ENCODE measurements around the gene CSF3R. TPM values are rescaled to one million over a fixed set of nuclear protein-coding genes. Genes with fewer than 3 reads are reported as not detected.
"Not testable (repeated sequence)": the region's sequence is repeated elsewhere in the genome, so short reads cannot be mapped to it uniquely, and the experiment has no call there.

The CSF3R gene
- total and polyA plus RNA-seq, 2 experiments from 2014 or later: 19.7 to 22.3 TPM

DNA sequence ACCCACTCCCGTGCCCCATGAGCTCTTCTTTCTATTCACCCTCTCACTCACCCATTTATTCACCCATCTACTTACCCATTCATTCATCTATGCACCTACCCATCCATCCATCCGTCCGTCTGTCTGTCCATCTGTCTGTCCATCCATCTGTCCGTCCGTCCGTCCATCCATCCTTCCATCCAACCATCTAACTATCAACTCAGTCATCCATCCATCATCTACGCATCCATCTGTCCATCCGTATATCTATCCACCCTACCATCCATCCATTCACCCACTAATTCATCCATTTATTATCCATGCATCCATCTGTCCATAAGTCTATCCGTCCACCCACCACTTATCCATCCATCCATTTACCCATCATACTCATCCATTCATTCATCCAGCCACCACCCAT, 10.8 kb upstream of the CSF3R start:
- 93% methylated on average over 9 of the region's 9 CpGs for WGBS (ENCODE audit: low lambda C conversion rate, missing lambda C conversion rate)
- H3K4me3 ChIP-seq: no peak overlapping the region
- no peaks in the 10 kb centered on the region for H3K9me2 ChIP-seq (replicated peaks; ENCODE audit: insufficient read depth)
- no peaks in the 10 kb centered on the region for H3K79me2 ChIP-seq
- no peaks in the 10 kb centered on the region for H4K20me1 ChIP-seq (ENCODE audit: insufficient read depth, poor library complexity, severe bottlenecking)
- no peak overlapping the region for H3K27ac ChIP-seq
- H3K27me3 ChIP-seq: no peaks in the 10 kb centered on the region
- no peaks in the 10 kb centered on the region for H3K9me3 ChIP-seq (ENCODE audit: low read depth)
- no peaks in the 10 kb centered on the region for H3K36me3 ChIP-seq (replicated peaks; ENCODE audit: insufficient read depth, low read depth)
- H3K4me1 ChIP-seq (ENCODE audit: insufficient read depth): peaks cover 10% of the 10 kb centered on the region
- no peak for DNase-seq (ENCODE audit: low spot score)
- H2AFZ ChIP-seq: no peak overlapping the region
- H3K4me2 ChIP-seq: no peak overlapping the region
- TF ChIP-seq, protein P1, sequence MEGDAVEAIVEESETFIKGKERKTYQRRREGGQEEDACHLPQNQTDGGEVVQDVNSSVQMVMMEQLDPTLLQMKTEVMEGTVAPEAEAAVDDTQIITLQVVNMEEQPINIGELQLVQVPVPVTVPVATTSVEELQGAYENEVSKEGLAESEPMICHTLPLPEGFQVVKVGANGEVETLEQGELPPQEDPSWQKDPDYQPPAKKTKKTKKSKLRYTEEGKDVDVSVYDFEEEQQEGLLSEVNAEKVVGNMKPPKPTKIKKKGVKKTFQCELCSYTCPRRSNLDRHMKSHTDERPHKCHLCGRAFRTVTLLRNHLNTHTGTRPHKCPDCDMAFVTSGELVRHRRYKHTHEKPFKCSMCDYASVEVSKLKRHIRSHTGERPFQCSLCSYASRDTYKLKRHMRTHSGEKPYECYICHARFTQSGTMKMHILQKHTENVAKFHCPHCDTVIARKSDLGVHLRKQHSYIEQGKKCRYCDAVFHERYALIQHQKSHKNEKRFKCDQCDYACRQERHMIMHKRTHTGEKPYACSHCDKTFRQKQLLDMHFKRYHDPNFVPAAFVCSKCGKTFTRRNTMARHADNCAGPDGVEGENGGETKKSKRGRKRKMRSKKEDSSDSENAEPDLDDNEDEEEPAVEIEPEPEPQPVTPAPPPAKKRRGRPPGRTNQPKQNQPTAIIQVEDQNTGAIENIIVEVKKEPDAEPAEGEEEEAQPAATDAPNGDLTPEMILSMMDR (IDR thresholded peaks at IDR 0.05; ENCODE audit: poor library complexity): no peak
- TF ChIP-seq EZH2 (IDR thresholded peaks at IDR 0.05; ENCODE audit: borderline replicate concordance) (no peak), EZH2phosphoT487 (IDR thresholded peaks at IDR 0.05; ENCODE audit: low read depth, severe bottlenecking, unreplicated experiment) (no peak)

DNA sequence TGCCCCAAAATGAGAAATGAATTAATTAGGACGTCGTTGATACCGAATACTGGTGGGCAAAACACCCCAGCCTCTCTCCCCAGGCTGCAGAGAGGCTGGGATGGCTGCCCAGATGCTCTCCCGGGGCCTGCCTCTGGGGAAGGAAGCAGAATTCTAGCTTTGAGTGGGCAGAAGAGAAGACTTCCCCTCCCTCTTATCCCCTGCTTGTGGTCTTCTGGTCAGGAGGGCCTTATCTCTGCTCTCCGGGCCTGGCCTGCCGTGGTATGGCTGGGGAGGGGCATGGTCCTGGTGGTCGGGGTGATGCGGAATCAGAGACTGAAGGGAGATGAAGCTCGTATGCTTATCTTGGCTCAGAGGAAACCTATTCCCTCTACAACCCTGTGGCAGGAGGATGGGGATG, 9.8 kb upstream of the CSF3R start:
- DNase-seq (ENCODE audit: low spot score): no peak
- no peak overlapping the region for H2AFZ ChIP-seq
- no peaks in the 10 kb centered on the region for H3K36me3 ChIP-seq (replicated peaks; ENCODE audit: insufficient read depth, low read depth)
- no peak overlapping the region for H3K4me3 ChIP-seq
- H3K4me1 ChIP-seq (ENCODE audit: insufficient read depth): peaks cover 10% of the 10 kb centered on the region
- H3K79me2 ChIP-seq: no peaks in the 10 kb centered on the region
- H3K27me3 ChIP-seq: no peaks in the 10 kb centered on the region
- no peaks in the 10 kb centered on the region for H3K9me3 ChIP-seq (ENCODE audit: low read depth)
- H3K9me2 ChIP-seq (replicated peaks; ENCODE audit: insufficient read depth): no peaks in the 10 kb centered on the region
- H3K27ac ChIP-seq: no peak overlapping the region
- no peaks in the 10 kb centered on the region for H4K20me1 ChIP-seq (ENCODE audit: insufficient read depth, poor library complexity, severe bottlenecking)
- TF ChIP-seq EZH2phosphoT487 (IDR thresholded peaks at IDR 0.05; ENCODE audit: low read depth, severe bottlenecking, unreplicated experiment) (no peak), EZH2 (IDR thresholded peaks at IDR 0.05; ENCODE audit: borderline replicate concordance) (no peak)
- TF ChIP-seq, protein P1 (IDR thresholded peaks at IDR 0.05; ENCODE audit: poor library complexity): no peak
- WGBS (ENCODE audit: low lambda C conversion rate, missing lambda C conversion rate): 59% methylated on average over 9 of the region's 9 CpGs
- H3K4me2 ChIP-seq: no peak overlapping the region

- WGBS (ENCODE audit: low lambda C conversion rate, missing lambda C conversion rate): 46% methylated on average over 10 of the region's 10 CpGs
- H3K27ac ChIP-seq: peak overlapping the region; percentile 74
- not testable (repeated sequence) for H3K9me3 ChIP-seq (ENCODE audit: low read depth)
Observed at GRCh38 chr1:36489258-36490051, 6.7 kb upstream of the CSF3R start.

GRCh38 chr1:36487906-36488305, 5.2 kb upstream of the CSF3R start:
- H3K36me3 ChIP-seq (replicated peaks; ENCODE audit: insufficient read depth, low read depth): no peaks in the 10 kb centered on the region
- H3K9me3 ChIP-seq (ENCODE audit: low read depth): no peaks in the 10 kb centered on the region
- H2AFZ ChIP-seq: no peak overlapping the region
- H3K4me1 ChIP-seq (ENCODE audit: insufficient read depth): peaks cover 11% of the 10 kb centered on the region
- H4K20me1 ChIP-seq (ENCODE audit: insufficient read depth, poor library complexity, severe bottlenecking): no peaks in the 10 kb centered on the region
- no peaks in the 10 kb centered on the region for H3K79me2 ChIP-seq
- no peaks in the 10 kb centered on the region for H3K9me2 ChIP-seq (replicated peaks; ENCODE audit: insufficient read depth)
- H3K27ac ChIP-seq: peak overlapping the region; percentile 74
- TF ChIP-seq EZH2 (IDR thresholded peaks at IDR 0.05; ENCODE audit: borderline replicate concordance): no peak
- TF ChIP-seq, protein P1 (IDR thresholded peaks at IDR 0.05; ENCODE audit: poor library complexity): no peak
- no peak for TF ChIP-seq EZH2phosphoT487 (IDR thresholded peaks at IDR 0.05; ENCODE audit: low read depth, severe bottlenecking, unreplicated experiment)
- H3K27me3 ChIP-seq: no peaks in the 10 kb centered on the region
- no peak overlapping the region for H3K4me3 ChIP-seq
- no peak overlapping the region for H3K4me2 ChIP-seq
- WGBS (ENCODE audit: low lambda C conversion rate, missing lambda C conversion rate): 91% methylated on average over 3 of the region's 3 CpGs
- DNase-seq (ENCODE audit: low spot score): no peak

More at GRCh38 chr1:36489258-36490051, 6.7 kb upstream of the CSF3R start:
- not testable (repeated sequence) for H2AFZ ChIP-seq; H3K4me2 ChIP-seq; H3K79me2 ChIP-seq; H4K20me1 ChIP-seq (ENCODE audit: insufficient read depth, poor library complexity, severe bottlenecking); H3K9me2 ChIP-seq (replicated peaks; ENCODE audit: insufficient read depth); H3K36me3 ChIP-seq (replicated peaks; ENCODE audit: insufficient read depth, low read depth); DNase-seq (ENCODE audit: low spot score); H3K4me1 ChIP-seq (ENCODE audit: insufficient read depth); H3K4me3 ChIP-seq; H3K27me3 ChIP-seq

- DNase-seq (ENCODE audit: low spot score); H3K27me3 ChIP-seq; H3K4me2 ChIP-seq; H3K36me3 ChIP-seq (replicated peaks; ENCODE audit: insufficient read depth, low read depth); H3K9me3 ChIP-seq (ENCODE audit: low read depth); H3K79me2 ChIP-seq; H2AFZ ChIP-seq; H3K4me3 ChIP-seq; H3K9me2 ChIP-seq (replicated peaks; ENCODE audit: insufficient read depth); H4K20me1 ChIP-seq (ENCODE audit: insufficient read depth, poor library complexity, severe bottlenecking): not testable (repeated sequence)
- Histone ChIP-seq H3K4me1 (ENCODE audit: insufficient read depth) (peaks cover 17% of the 10 kb centered on the region), H3K27ac (peak overlapping the region; percentile 71)
- WGBS (ENCODE audit: low lambda C conversion rate, missing lambda C conversion rate): 90% methylated on average over 9 of the region's 9 CpGs
Observed at GRCh38 chr1:36487336-36487725, 4.6 kb upstream of the CSF3R start.

All from hepatocyte (in vitro differentiated cells).